MCF 10A (cell line): ENCODE results near the gene TSSK6. TPM values are rescaled to one million over a fixed set of nuclear protein-coding genes. Genes with fewer than 3 reads are reported as not detected.

Experiments used
- BruUV-seq: library from RNA; stranded (reverse); fragments of 400-500 nt; replicated peaks from 2 replicates; lab custom pipeline; 2021; lab: Mats Ljungman, UMichigan
- CTCF ChIA-PET: fragments of 300-600 bp; sonication (Branson Sonifier 250); formaldehyde crosslinking; extraction: SDS; loops from one replicate; lab custom pipeline; 2021; ENCODE audit warnings: antibody characterized with exemption, inconsistent platforms; lab: Yijun Ruan, JAX
- POLR2A ChIA-PET: fragments of 300-600, 350-650 bp; sonication (Branson Sonifier 250); formaldehyde crosslinking; extraction: SDS; loops from one replicate; lab custom pipeline; 2020; ENCODE audit warnings: antibody characterized with exemption, inconsistent platforms; lab: Yijun Ruan, JAX
- DNase-seq: peaks from one replicate; pipeline ENCODE4 v3.0.0-alpha.2; 2018; ENCODE audit not compliant: unreplicated experiment
- H3K27ac Mint-ChIP-seq: one replicate; pipeline ENCODE4 v1.8.0; 2022; ENCODE audit warnings: mild to moderate bottlenecking, low read depth, mixed read lengths; ENCODE audit not compliant: unreplicated experiment
- H3K27me3 Mint-ChIP-seq: one replicate; pipeline ENCODE4 v1.8.0; 2022; ENCODE audit warnings: mixed read lengths; ENCODE audit not compliant: insufficient read depth, unreplicated experiment
- H3K36me3 Mint-ChIP-seq: one replicate; pipeline ENCODE4 v1.8.0; 2022; ENCODE audit warnings: mild to moderate bottlenecking, moderate library complexity, mixed read lengths; ENCODE audit not compliant: insufficient read depth, unreplicated experiment
- H3K4me1 Mint-ChIP-seq: one replicate; pipeline ENCODE4 v1.8.0; 2022; ENCODE audit warnings: mixed read lengths; ENCODE audit not compliant: insufficient read depth, unreplicated experiment
- H3K4me3 Mint-ChIP-seq: one replicate; pipeline ENCODE4 v1.8.0; 2022; ENCODE audit warnings: mild to moderate bottlenecking, moderate library complexity, mixed read lengths; ENCODE audit not compliant: unreplicated experiment
- H3K9me3 Mint-ChIP-seq: one replicate; pipeline ENCODE4 v1.8.0; 2022; ENCODE audit warnings: mixed read lengths; ENCODE audit not compliant: unreplicated experiment
- intact Hi-C: fragments of 100-400 bp; cut with micrococcal nuclease; formaldehyde crosslinking; loops from 2 replicates; pipeline ENCODE4 v1.14.1; 2022
- total RNA-seq: library from RNA; stranded (reverse); gene quantifications from 2 replicates; pipeline ENCODE4 v1.2.3, GENCODE V29; 2022
- TF ChIP-seq, protein P1 (sequence below): fragments of 200-600 bp; IDR thresholded peaks from one replicate; pipeline ENCODE4 v1.8.0; 2022; ENCODE audit warnings: antibody characterized with exemption, mild to moderate bottlenecking; ENCODE audit not compliant: unreplicated experiment

The TSSK6 gene
- total RNA-seq, 1 experiment from 2014 or later = 4.8 TPM

GRCh38 chr19:19540064-19540714 is 24.8 kb upstream of the TSSK6 start:
- DNase-seq = no peak
- BruUV-seq = no TSS peak

DNA sequence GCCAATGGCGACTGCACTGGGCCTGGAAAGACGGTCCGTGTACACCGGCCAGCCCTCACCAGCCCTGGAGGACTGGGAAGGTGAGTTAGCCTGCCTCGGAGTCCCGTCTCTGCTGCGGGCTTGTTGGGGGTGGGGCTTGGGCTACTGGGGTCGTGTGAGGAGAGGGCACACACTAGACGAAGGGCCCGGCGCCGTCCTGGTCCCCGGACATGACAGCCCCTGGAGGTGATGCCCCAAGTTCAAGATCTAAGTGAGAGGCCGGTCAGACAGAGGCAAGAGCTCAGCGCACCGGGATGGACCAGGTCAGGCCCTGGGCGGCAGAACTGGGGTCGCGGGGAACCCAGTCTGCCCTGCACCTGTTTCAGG is 24.3 kb upstream of the TSSK6 start:
- ChIA-PET POLR2A (no interaction called here), CTCF (no interaction called here)
- Mint-ChIP-seq H3K4me1 (no peaks in the 10 kb centered on the region), H3K9me3 (no peaks in the 10 kb centered on the region), H3K4me3 (no peak overlapping the region), H3K27me3 (no peaks in the 10 kb centered on the region), H3K27ac (no peak overlapping the region), H3K36me3 (peaks cover 7% of the 10 kb centered on the region)
- intact Hi-C loops = no loop called here
- BruUV-seq = no TSS peak
- TF ChIP-seq, protein P1, sequence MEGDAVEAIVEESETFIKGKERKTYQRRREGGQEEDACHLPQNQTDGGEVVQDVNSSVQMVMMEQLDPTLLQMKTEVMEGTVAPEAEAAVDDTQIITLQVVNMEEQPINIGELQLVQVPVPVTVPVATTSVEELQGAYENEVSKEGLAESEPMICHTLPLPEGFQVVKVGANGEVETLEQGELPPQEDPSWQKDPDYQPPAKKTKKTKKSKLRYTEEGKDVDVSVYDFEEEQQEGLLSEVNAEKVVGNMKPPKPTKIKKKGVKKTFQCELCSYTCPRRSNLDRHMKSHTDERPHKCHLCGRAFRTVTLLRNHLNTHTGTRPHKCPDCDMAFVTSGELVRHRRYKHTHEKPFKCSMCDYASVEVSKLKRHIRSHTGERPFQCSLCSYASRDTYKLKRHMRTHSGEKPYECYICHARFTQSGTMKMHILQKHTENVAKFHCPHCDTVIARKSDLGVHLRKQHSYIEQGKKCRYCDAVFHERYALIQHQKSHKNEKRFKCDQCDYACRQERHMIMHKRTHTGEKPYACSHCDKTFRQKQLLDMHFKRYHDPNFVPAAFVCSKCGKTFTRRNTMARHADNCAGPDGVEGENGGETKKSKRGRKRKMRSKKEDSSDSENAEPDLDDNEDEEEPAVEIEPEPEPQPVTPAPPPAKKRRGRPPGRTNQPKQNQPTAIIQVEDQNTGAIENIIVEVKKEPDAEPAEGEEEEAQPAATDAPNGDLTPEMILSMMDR = no peak
- no peak for DNase-seq

More at GRCh38 chr19:19540064-19540714, 24.8 kb upstream of the TSSK6 start:
- POLR2A ChIA-PET = interaction anchor here (0.7 kb wide), 1 partner anchor 50 kb away, joined by 3 read pairs; no protein-coding TSS in a partner anchor
- Mint-ChIP-seq H3K36me3 (peaks cover 7% of the 10 kb centered on the region), H3K4me1 (no peaks in the 10 kb centered on the region), H3K27ac (no peak overlapping the region), H3K4me3 (no peak overlapping the region), H3K9me3 (no peaks in the 10 kb centered on the region), H3K27me3 (no peaks in the 10 kb centered on the region)
- intact Hi-C loops = no loop called here
- CTCF ChIA-PET = no interaction called here
- TF ChIP-seq, protein P1 = no peak

DNA sequence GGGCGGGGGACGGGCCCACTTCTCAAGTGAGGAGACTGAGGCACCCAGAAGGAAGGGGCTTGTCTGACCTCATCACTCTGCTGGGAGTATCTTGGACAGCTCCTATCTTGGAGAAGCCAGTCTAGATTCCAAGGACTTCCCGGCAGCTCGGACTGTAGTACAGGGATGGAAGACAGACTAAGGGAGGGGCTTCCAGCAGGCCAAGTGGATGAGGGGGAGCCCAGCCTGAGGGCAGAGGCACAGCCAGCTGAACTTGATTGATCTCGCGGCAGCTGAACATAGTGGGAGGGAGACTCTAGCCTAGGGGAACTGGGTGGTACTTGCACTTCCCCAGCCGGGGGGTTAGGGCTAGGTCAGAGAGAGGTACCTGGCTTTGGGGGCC is 23.4 kb upstream of the TSSK6 start:
- no peaks in the 10 kb centered on the region for H3K9me3 Mint-ChIP-seq
- no peak for DNase-seq
- peaks cover 7% of the 10 kb centered on the region for H3K36me3 Mint-ChIP-seq
- TF ChIP-seq, protein P1 = no peak
- H3K4me3 Mint-ChIP-seq = no peak overlapping the region
- CTCF ChIA-PET = interaction anchor here (0.5 to 1.2 kb wide), 2 partner anchors 415 to 717 kb away, joined by 3 to 5 read pairs; no protein-coding TSS in a partner anchor
- no peak overlapping the region for H3K27ac Mint-ChIP-seq
- no TSS peak for BruUV-seq
- H3K4me1 Mint-ChIP-seq = no peaks in the 10 kb centered on the region
- POLR2A ChIA-PET = interaction anchor here (0.6 to 0.9 kb wide), 2 partner anchors 17 to 67 kb away, joined by 3 to 5 read pairs; no protein-coding TSS in a partner anchor
- no peaks in the 10 kb centered on the region for H3K27me3 Mint-ChIP-seq
- intact Hi-C loops = no loop called here

- no TSS peak for BruUV-seq
- TF ChIP-seq, protein P1 = no peak
- H3K9me3 Mint-ChIP-seq = no peaks in the 10 kb centered on the region
- H3K27me3 Mint-ChIP-seq = no peaks in the 10 kb centered on the region
- no peaks in the 10 kb centered on the region for H3K4me1 Mint-ChIP-seq
- H3K27ac Mint-ChIP-seq = no peak within 1 kb of the TSS
- H3K4me3 Mint-ChIP-seq = no peak within 1 kb of the TSS
- DNase-seq = no peak
- ChIA-PET POLR2A (interaction anchor here (0.6 to 0.9 kb wide), 2 partner anchors 17 to 68 kb away, joined by 3 to 5 read pairs; no protein-coding TSS in a partner anchor), CTCF (interaction anchor here (0.5 to 1.2 kb wide), 2 partner anchors 416 to 717 kb away, joined by 3 to 5 read pairs; no protein-coding TSS in a partner anchor)
- peaks cover 7% of the 10 kb centered on the region for H3K36me3 Mint-ChIP-seq
- intact Hi-C loops = no loop called here
These were observed 22.9 kb upstream of the TSSK6 start, which contains the start of gene CILP2 for GRCh38 chr19:19538061-19538784. Gene CILP2 (plus strand): TSS chr19:19538265. CDS start chr19:19538350, 85 bp downstream.
